ENCODE measurements around the gene PCNA.
"Not testable (repeated sequence)": the region's sequence is repeated elsewhere in the genome, so short reads cannot be mapped to it uniquely, and the experiment has no call there.

PCNA gene

GRCh38 chr20:5095931-5096330 is 23.8 kb downstream of the PCNA start:
- no peak for DNase-seq

GRCh38 chr20:5095454-5095853 is 24.3 kb downstream of the PCNA start:
- DNase-seq = no peak

GRCh38 chr20:5092765-5093339 is 26.9 kb downstream of the PCNA start:
- no peak for DNase-seq

- DNase-seq = no peak
Observed at GRCh38 chr20:5091902-5092301, 27.9 kb downstream of the PCNA start.

GRCh38 chr20:5090191-5090590 is 29.6 kb downstream of the PCNA start:
- no peak for DNase-seq

GRCh38 chr20:5088688-5089087 is 31.1 kb downstream of the PCNA start:
- no peak for DNase-seq

GRCh38 chr20:5085380-5085779 is 34.4 kb downstream of the PCNA start:
- DNase-seq = no peak

GRCh38 chr20:5080384-5080877 is 39.3 kb downstream of the PCNA start:
- DNase-seq = no peak

GRCh38 chr20:5078399-5078958 is 41.3 kb downstream of the PCNA start:
- peak; percentile 81 for DNase-seq

GRCh38 chr20:5077761-5078387 is 41.9 kb downstream of the PCNA start:
- peak; percentile 66 for DNase-seq

GRCh38 chr20:5076913-5077312 is 42.8 kb downstream of the PCNA start:
- DNase-seq = not testable (repeated sequence)

GRCh38 chr20:5074232-5074674 is 45.5 kb downstream of the PCNA start:
- DNase-seq = no peak

GRCh38 chr20:5073660-5074231 is 46.0 kb downstream of the PCNA start:
- DNase-seq = no peak

GRCh38 chr20:5072756-5073659 is 46.8 kb downstream of the PCNA start:
- DNase-seq = no peak

- DNase-seq = not testable (repeated sequence)
Observed at GRCh38 chr20:5071942-5072341, 47.8 kb downstream of the PCNA start.

- DNase-seq = no peak
Observed at GRCh38 chr20:5070570-5070969, 49.2 kb downstream of the PCNA start.

GRCh38 chr20:5070081-5070480 is 49.7 kb downstream of the PCNA start:
- DNase-seq = no peak

GRCh38 chr20:5069141-5069806 is 50.5 kb downstream of the PCNA start:
- DNase-seq = no peak

- no peak for DNase-seq
Observed at GRCh38 chr20:5067877-5068645, 51.7 kb downstream of the PCNA start.

GRCh38 chr20:5065879-5066383 is 53.8 kb downstream of the PCNA start:
- DNase-seq = no peak

GRCh38 chr20:5065166-5065878 is 54.4 kb downstream of the PCNA start:
- no peak for DNase-seq
